SH-SY5Y (cell line): Measurements from ENCODE around the gene TPM2.

Experiments
- GATA2 ChIP-seq: IDR thresholded peaks from 2 replicates; pipeline ENCODE4 v1.6.1; 2011; ENCODE audit warnings: mild to moderate bottlenecking, low read depth, low read length
- GATA3 ChIP-seq: IDR thresholded peaks from 2 replicates; pipeline ENCODE4 v1.6.1; 2011; ENCODE audit warnings: low read depth, mild to moderate bottlenecking, low read length, moderate library complexity

The TPM2 gene

GRCh38 chr9:35681341-35682002 is 8.3 kb downstream of the TPM2 start:
- TF ChIP-seq GATA2: no peak

DNA sequence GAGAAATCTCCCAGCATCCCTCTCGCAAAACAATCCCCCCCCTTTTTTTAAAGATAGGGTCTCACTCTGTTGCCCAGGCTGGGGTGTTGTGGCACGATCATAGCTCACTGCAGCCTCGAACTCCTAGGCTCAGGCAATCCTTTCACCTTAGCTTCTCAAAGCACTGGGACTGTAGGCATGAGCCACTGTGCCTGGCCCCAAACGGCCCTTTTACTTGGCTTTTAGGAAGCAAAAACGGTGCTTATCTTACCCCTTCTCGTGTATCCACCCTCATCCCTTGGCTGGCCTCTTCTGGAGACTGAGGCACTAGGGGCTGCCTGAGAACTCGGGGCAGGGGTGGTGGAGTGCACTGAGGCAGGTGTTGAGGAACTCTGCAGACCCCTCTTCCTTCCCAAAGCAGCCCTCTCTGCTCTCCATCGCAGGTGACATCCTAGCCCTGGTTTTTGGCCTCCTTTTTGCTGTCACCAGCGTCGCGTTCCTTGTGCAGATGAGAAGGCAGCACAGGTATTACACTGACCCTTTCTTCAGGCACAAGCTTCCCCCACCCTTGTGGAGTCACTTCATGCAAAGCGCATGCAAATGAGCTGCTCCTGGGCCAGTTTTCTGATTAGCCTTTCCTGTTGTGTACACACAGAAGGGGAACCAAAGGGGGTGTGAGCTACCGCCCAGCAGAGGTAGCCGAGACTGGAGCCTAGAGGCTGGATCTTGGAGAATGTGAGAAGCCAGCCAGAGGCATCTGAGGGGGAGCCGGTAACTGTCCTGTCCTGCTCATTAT is 9.2 kb downstream of the TPM2 start:
- no peak for TF ChIP-seq GATA3
- no peak for TF ChIP-seq GATA2

- TF ChIP-seq GATA2 (no peak), GATA3 (no peak)
These were observed 9.9 kb downstream of the TPM2 start for GRCh38 chr9:35679766-35680330.

DNA sequence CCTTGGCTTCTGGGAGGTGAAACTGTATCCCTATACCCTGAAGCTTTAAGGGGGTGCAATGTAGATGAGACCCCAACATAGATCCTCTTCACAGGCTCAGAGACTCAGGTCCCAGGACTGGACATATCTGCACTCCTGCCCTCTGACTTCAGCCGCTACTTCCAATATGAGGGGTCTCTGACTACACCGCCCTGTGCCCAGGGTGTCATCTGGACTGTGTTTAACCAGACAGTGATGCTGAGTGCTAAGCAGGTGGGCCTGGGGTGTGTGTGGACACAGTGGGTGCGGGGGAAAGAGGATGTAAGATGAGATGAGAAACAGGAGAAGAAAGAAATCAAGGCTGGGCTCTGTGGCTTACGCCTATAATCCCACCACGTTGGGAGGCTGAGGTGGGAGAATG is 10.6 kb downstream of the TPM2 start:
- no peak for TF ChIP-seq GATA2
- no peak for TF ChIP-seq GATA3

GRCh38 chr9:35675732-35676392 is 13.9 kb downstream of the TPM2 start:
- TF ChIP-seq GATA2 (no peak), GATA3 (no peak)

DNA sequence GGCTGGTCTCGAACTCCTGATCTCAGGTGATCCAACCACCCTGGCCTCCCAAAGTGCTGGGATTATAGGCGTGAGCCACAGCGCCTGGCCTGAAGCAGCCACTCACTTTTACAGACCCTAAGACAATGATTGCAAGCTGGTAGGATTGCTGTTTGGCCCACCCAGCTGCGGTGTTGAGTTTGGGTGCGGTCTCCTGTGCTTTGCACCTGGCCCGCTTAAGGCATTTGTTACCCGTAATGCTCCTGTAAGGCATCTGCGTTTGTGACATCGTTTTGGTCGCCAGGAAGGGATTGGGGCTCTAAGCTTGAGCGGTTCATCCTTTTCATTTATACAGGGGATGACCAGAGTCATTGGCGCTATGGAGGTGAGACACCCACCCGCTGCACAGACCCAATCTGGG is 14.5 kb downstream of the TPM2 start:
- TF ChIP-seq GATA3 (no peak), GATA2 (no peak)

DNA sequence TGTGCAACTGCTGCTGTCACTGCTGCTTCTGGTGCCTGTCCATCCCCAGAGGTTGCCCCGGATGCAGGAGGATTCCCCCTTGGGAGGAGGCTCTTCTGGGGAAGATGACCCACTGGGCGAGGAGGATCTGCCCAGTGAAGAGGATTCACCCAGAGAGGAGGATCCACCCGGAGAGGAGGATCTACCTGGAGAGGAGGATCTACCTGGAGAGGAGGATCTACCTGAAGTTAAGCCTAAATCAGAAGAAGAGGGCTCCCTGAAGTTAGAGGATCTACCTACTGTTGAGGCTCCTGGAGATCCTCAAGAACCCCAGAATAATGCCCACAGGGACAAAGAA is 15.7 kb downstream of the TPM2 start:
- TF ChIP-seq GATA2 (no peak), GATA3 (no peak)

DNA sequence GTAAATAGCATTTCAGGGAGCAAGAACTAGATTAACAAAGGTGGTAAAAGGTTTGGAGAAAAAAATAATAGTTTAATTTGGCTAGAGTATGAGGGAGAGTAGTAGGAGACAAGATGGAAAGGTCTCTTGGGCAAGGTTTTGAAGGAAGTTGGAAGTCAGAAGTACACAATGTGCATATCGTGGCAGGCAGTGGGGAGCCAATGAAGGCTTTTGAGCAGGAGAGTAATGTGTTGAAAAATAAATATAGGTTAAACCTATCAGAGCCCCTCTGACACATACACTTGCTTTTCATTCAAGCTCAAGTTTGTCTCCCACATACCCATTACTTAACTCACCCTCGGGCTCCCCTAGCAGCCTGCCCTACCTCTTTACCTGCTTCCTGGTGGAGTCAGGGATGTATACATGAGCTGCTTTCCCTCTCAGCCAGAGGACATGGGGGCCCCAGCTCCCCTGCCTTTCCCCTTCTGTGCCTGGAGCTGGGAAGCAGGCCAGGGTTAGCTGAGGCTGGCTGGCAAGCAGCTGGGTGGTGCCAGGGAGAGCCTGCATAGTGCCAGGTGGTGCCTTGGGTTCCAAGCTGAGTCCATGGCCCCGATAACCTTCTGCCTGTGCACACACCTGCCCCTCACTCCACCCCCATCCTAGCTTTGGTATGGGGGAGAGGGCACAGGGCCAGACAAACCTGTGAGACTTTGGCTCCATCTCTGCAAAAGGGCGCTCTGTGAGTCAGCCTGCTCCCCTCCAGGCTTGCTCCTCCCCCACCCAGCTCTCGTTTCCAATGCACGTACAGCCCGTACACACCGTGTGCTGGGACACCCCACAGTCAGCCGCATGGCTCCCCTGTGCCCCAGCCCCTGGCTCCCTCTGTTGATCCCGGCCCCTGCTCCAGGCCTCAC is 16.3 kb downstream of the TPM2 start, which contains the start of gene CA9:
CA9 (plus strand) TSS at position 797 of the 893 bp plus-strand sequence; CDS start at position 829, 32 bp downstream.
- TF ChIP-seq GATA3 (no peak), GATA2 (no peak)

GRCh38 chr9:35669331-35670145 is 20.2 kb downstream of the TPM2 start:
- TF ChIP-seq GATA2: no peak
- no peak for TF ChIP-seq GATA3

- TF ChIP-seq GATA3: no peak
- no peak for TF ChIP-seq GATA2
These were observed 21.8 kb downstream of the TPM2 start for GRCh38 chr9:35667939-35668338.

GRCh38 chr9:35666549-35666948 is 23.2 kb downstream of the TPM2 start:
- TF ChIP-seq GATA2 (no peak), GATA3 (no peak)

- TF ChIP-seq GATA2: no peak
- TF ChIP-seq GATA3: no peak
These were observed 23.7 kb downstream of the TPM2 start for GRCh38 chr9:35666045-35666444.

DNA sequence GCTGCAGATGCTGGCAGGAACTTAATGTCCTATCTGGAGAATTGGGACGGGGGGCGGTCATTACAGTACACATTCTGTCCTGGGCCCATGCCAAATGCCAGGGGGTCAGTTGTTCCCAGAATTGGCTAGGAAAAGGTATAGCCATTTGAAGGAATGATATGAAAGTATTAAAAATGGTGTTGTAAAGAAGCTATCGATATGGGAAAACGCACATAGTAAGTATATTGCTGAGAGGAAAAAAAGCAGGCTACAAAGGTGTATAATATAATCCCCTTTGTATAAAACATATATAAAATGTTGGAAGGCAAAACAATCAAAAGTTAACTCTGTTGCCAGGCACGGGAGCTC is 24.3 kb downstream of the TPM2 start:
- TF ChIP-seq GATA3 (no peak), GATA2 (no peak)
